Esophagus muscularis mucosa (tissue), 3 donors: ENCODE measurements around the gene TMEM125.

Experiments
- CTCF ChIP-seq, 3 experiments: fragments of 200-600 bp in 2 of 3; fragments of 450-650 bp in 1 of 3; sonication (generic) in 2 of 3; IDR thresholded peaks; one replicate each; pipeline ENCODE4 v1.5.1; 2017 to 2019; ENCODE audit warnings: antibody characterized with exemption in 3 of 3, mild to moderate bottlenecking in 2 of 3, moderate library complexity in 1 of 3
- POLR2A ChIP-seq: fragments of 450-650 bp; IDR thresholded peaks from one replicate; pipeline ENCODE4 v1.6.1; 2017; ENCODE audit warnings: antibody characterized with exemption, moderate library complexity, mild to moderate bottlenecking, low read depth
- POLR2AphosphoS5 ChIP-seq, 2 donors: sonication (generic); formaldehyde crosslinking; IDR thresholded peaks; one replicate each; pipeline ENCODE4 v1.6.1; 2017; ENCODE audit warnings: antibody characterized with exemption in 2 of 2

- TF ChIP-seq CTCF (IDR thresholded peaks at IDR 0.05) = no peak
- TF ChIP-seq POLR2A = no peak
- no peak for TF ChIP-seq POLR2AphosphoS5 (IDR thresholded peaks at IDR 0.05)
These were observed 4.5 kb downstream of the TMEM125 start for GRCh38 chr1:43274125-43274803.
